Mucosa of rectum (tissue), 2 donors: ENCODE data around the gene PROK2.

ENCODE experiments used
- H3K27ac ChIP-seq, 2 donors: one replicate each; pipeline ENCODE4 v1.7.0; 2013; ENCODE audit warnings: inconsistent platforms in 2 of 2, low read depth in 2 of 2, low read length in 2 of 2
- H3K27me3 ChIP-seq, 2 donors: one replicate each; pipeline ENCODE4 v1.7.0; 2013; ENCODE audit warnings: low read length in 2 of 2; ENCODE audit not compliant: control insufficient read depth in 2 of 2, insufficient read depth in 2 of 2
- H3K36me3 ChIP-seq, 2 donors: one replicate each; pipeline ENCODE4 v1.7.0; 2013; ENCODE audit warnings: low read length in 2 of 2; ENCODE audit not compliant: control insufficient read depth in 2 of 2, insufficient read depth in 2 of 2
- H3K4me1 ChIP-seq, 2 donors: one replicate each; pipeline ENCODE4 v1.7.0; 2013; ENCODE audit warnings: low read length in 2 of 2, mild to moderate bottlenecking in 1 of 2; ENCODE audit not compliant: control insufficient read depth in 2 of 2, insufficient read depth in 2 of 2
- H3K4me3 ChIP-seq, 2 donors: one replicate each; pipeline ENCODE4 v1.7.0; 2013; ENCODE audit warnings: low read length in 2 of 2
- H3K9ac ChIP-seq, 2 donors: one replicate each; pipeline ENCODE4 v1.7.0; 2013; ENCODE audit warnings: low read length in 2 of 2, low read depth in 1 of 2, mild to moderate bottlenecking in 1 of 2
- H3K9me3 ChIP-seq, 2 donors: one replicate each; pipeline ENCODE4 v1.7.0; 2013; ENCODE audit warnings: low read length in 2 of 2; ENCODE audit not compliant: control insufficient read depth in 2 of 2
- donor health status: healthy.
- donor health status: Normal muscosa, but diverticular disease.

Gene PROK2

GRCh38 chr3:71809321-71810026 lies 24.5 kb upstream of the PROK2 start:
- no peaks in the 10 kb centered on the region for H3K36me3 ChIP-seq
- H3K4me3 ChIP-seq = no peak overlapping the region
- H3K27me3 ChIP-seq = no peaks in the 10 kb centered on the region
- H3K27ac ChIP-seq = no peak overlapping the region
- H3K9me3 ChIP-seq = no peaks in the 10 kb centered on the region
- no peaks in the 10 kb centered on the region for H3K4me1 ChIP-seq
- no peak overlapping the region for H3K9ac ChIP-seq

GRCh38 chr3:71806736-71807135 lies 21.8 kb upstream of the PROK2 start:
- Histone ChIP-seq H3K9ac (no peak overlapping the region), H3K27me3 (peaks cover 0 to 2% of the 10 kb centered on the region in 2 donors), H3K9me3 (no peaks in the 10 kb centered on the region), H3K27ac (no peak overlapping the region), H3K4me1 (no peaks in the 10 kb centered on the region), H3K4me3 (no peak overlapping the region), H3K36me3 (no peaks in the 10 kb centered on the region)

- H3K27me3 ChIP-seq = peaks cover 0 to 2% of the 10 kb centered on the region in 2 donors
- no peaks in the 10 kb centered on the region for H3K36me3 ChIP-seq
- H3K4me1 ChIP-seq = no peaks in the 10 kb centered on the region
- no peak overlapping the region for H3K9ac ChIP-seq
- no peak overlapping the region for H3K4me3 ChIP-seq
- H3K9me3 ChIP-seq = no peaks in the 10 kb centered on the region
- H3K27ac ChIP-seq = no peak overlapping the region
These were observed 20.7 kb upstream of the PROK2 start for GRCh38 chr3:71805691-71806090.

DNA sequence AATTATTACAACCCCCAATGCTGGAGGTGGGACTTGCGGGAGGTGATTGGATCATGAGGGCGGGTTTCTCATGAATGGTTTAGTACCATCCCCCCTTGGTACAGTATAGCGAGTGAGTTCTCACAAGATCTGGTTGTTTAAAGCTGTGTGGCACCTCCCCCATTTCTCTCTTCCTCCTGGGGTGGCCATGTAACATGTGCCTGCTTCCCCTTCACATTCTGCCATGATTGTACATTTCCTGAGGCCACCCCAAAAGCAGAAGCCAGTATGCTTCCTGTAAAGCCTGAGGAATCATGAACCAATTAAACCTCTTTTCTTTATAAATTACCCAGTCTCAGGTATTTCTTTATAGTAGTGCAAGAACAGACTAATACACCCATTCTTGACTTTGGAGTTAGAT lies 20.3 kb upstream of the PROK2 start:
- H3K27ac ChIP-seq = no peak overlapping the region

DNA sequence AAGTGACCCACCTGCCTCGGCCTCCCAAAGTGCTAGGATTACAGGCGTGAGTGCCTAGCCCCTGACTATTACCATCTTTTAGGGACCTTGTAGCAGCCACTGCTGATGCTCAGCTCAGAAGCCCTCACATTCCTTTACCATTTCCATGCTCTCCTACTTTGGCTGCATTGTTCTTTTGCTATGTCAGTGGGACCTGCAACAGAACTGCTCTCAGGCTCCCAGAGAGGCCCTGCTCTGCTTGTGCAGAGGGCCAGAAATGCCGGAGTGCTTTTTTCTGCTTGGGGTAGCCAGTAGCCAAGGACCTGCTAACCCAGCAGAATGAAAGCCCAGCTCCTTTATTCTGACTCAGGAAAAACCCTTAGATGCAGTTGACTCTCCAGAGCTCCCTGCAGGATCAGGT lies 18.3 kb upstream of the PROK2 start:
- H3K27me3 ChIP-seq = peaks cover 0 to 9% of the 10 kb centered on the region in 2 donors
- H3K4me3 ChIP-seq = no peak overlapping the region

More for the DNA sequence above, 20.3 kb upstream of the PROK2 start:
- H3K27me3 ChIP-seq = peaks cover 0 to 2% of the 10 kb centered on the region in 2 donors
- no peaks in the 10 kb centered on the region for H3K9me3 ChIP-seq
- no peaks in the 10 kb centered on the region for H3K4me1 ChIP-seq
- H3K36me3 ChIP-seq = no peaks in the 10 kb centered on the region
- H3K4me3 ChIP-seq = no peak overlapping the region
- H3K9ac ChIP-seq = no peak overlapping the region

GRCh38 chr3:71801986-71802385 lies 17.0 kb upstream of the PROK2 start:
- H3K4me3 ChIP-seq = no peak overlapping the region
- no peaks in the 10 kb centered on the region for H3K4me1 ChIP-seq

More for the DNA sequence above, 18.3 kb upstream of the PROK2 start:
- H3K4me1 ChIP-seq = no peaks in the 10 kb centered on the region
- H3K27ac ChIP-seq = no peak overlapping the region
- no peak overlapping the region for H3K9ac ChIP-seq
- H3K36me3 ChIP-seq = no peaks in the 10 kb centered on the region
- H3K9me3 ChIP-seq = no peaks in the 10 kb centered on the region

DNA sequence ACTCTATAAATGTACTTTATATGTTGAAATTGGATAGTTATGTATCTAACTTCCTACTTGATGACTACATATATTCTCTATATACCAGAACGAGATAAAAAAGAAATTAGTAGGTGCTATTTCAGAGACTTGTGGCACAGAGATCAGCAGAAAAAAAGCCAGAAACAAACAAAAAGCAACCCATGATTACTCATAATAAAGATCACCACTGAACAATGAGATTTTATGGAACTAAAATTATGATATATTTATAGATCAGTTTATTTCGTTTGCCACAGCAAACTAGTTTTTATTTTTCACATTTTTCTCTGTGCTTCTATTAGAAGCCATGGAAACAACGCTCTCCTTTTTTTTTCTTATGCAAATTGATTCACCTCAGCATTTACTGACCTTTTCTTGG lies 15.1 kb upstream of the PROK2 start:
- Histone ChIP-seq H3K4me3 (no peak overlapping the region), H3K9ac (no peak overlapping the region), H3K27ac (no peak overlapping the region), H3K4me1 (no peaks in the 10 kb centered on the region), H3K36me3 (no peaks in the 10 kb centered on the region), H3K9me3 (no peaks in the 10 kb centered on the region), H3K27me3 (peaks cover 0 to 9% of the 10 kb centered on the region in 2 donors)

More at GRCh38 chr3:71801986-71802385, 17.0 kb upstream of the PROK2 start:
- H3K9ac ChIP-seq = no peak overlapping the region
- H3K27me3 ChIP-seq = peaks cover 0 to 9% of the 10 kb centered on the region in 2 donors
- H3K36me3 ChIP-seq = no peaks in the 10 kb centered on the region
- no peaks in the 10 kb centered on the region for H3K9me3 ChIP-seq
- no peak overlapping the region for H3K27ac ChIP-seq

DNA sequence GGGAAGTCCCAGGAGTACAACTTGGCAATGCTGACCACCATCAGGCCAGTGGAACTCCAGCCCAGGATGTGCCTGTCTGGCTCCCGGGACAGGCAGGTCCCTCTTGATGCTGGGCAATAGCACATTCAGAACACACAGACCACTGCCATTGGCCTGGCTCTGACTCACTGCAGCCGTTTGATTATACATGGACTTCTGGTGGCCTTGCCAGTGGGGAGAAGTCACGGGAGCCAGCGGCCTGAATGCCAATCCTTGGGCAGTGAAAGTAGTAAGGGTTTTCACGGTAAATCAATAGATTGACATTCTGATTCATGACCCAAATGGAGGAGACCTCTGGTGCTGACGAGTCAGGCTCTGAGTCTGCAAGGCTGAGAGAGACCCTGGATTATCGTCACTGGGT lies 12.5 kb upstream of the PROK2 start:
- H3K9ac ChIP-seq = no peak overlapping the region
- no peak overlapping the region for H3K4me3 ChIP-seq
- H3K4me1 ChIP-seq = no peaks in the 10 kb centered on the region
- H3K9me3 ChIP-seq = no peaks in the 10 kb centered on the region
- peaks cover 0 to 8% of the 10 kb centered on the region in 2 donors for H3K27me3 ChIP-seq
- no peaks in the 10 kb centered on the region for H3K36me3 ChIP-seq
- H3K27ac ChIP-seq = no peak overlapping the region

GRCh38 chr3:71796290-71796689 lies 11.3 kb upstream of the PROK2 start:
- Histone ChIP-seq H3K4me3 (no peak overlapping the region), H3K27me3 (peaks cover 0 to 8% of the 10 kb centered on the region in 2 donors), H3K27ac (no peak overlapping the region), H3K36me3 (no peaks in the 10 kb centered on the region), H3K9me3 (no peaks in the 10 kb centered on the region), H3K9ac (no peak overlapping the region), H3K4me1 (no peaks in the 10 kb centered on the region)

DNA sequence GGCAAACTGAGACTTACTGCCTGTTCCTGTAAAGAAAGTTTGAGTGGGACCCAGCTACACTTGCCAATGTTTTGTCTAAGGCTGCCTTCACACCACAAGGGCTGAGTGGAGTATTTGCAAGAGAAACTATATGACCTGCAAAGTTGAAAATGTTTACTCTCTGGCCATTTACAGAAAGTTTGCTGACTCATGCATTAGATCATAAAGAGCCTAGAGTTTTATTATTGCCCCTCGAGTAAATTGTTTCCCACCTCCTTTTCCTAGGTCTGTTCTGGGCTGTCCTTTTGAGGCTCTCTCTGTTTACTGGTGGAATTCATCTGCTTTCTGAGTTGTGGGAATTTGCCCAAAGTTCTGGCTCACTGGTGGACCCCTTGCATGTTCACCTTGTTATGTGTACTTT lies 6.7 kb upstream of the PROK2 start:
- no peak overlapping the region for H3K4me3 ChIP-seq
- H3K36me3 ChIP-seq = no peaks in the 10 kb centered on the region
- no peaks in the 10 kb centered on the region for H3K4me1 ChIP-seq
- no peaks in the 10 kb centered on the region for H3K9me3 ChIP-seq
- H3K27ac ChIP-seq = no peak overlapping the region
- H3K27me3 ChIP-seq = peaks cover 8% of the 10 kb centered on the region in 2 donors
- no peak overlapping the region for H3K9ac ChIP-seq
